Cardiac muscle cell (in vitro differentiated cells and primary cell): ENCODE measurements around the gene STK31. TPM values are rescaled to one million over a fixed set of nuclear protein-coding genes. Genes with fewer than 3 reads are reported as not detected.
"Not testable (repeated sequence)": the region's sequence is repeated elsewhere in the genome, so short reads cannot be mapped to it uniquely, and the experiment has no call there.

Source experiments
- DNase-seq, 2 donors: peaks; one replicate each; pipeline versions ENCODE4 v3.0.0 to v3.0.0-alpha.2; 2010 to 2017; ENCODE audit warnings: low read depth in 1 of 2, low spot score in 1 of 2
- H3K27ac ChIP-seq: fragments of 200-600 bp; sonication (generic); 2 replicates; pipeline ENCODE4 v1.5.1; 2016
- H3K27me3 ChIP-seq: fragments of 200-600 bp; sonication (generic); 2 replicates; pipeline ENCODE4 v1.6.0; 2016; ENCODE audit warnings: control low read depth
- H3K36me3 ChIP-seq: fragments of 200-600 bp; sonication (generic); 2 replicates; pipeline ENCODE4 v1.5.1; 2016; ENCODE audit warnings: control low read depth
- H3K4me1 ChIP-seq: fragments of 200-600 bp; sonication (generic); 2 replicates; pipeline ENCODE4 v1.8.1; 2017; ENCODE audit warnings: low read depth, mild to moderate bottlenecking, mixed run types
- H3K4me3 ChIP-seq: fragments of 200-600 bp; sonication (generic); 2 replicates; pipeline ENCODE4 v1.5.1; 2016; ENCODE audit warnings: mild to moderate bottlenecking
- H3K9me3 ChIP-seq: fragments of 200-600 bp; sonication (generic); 2 replicates; pipeline ENCODE4 v1.5.1; 2017; ENCODE audit warnings: low read depth, mild to moderate bottlenecking, control low read depth
- polyA plus RNA-seq: library from polyadenylated mRNA; unstranded; fragments of >200 nt; fragmentation: Nextera tagmentation; extraction: Ambion mirVana; gene quantifications from 2 replicates; pipeline ENCODE4 v1.2.1, GENCODE V29; 2016
- total RNA-seq: library from RNA; depleted of rRNA; stranded (reverse); fragments of >200 nt; gene quantifications from 2 replicates; pipeline ENCODE4 v1.2.3, GENCODE V29; 2016
- TF ChIP-seq, protein P1 (sequence below): IDR thresholded peaks from 2 replicates; pipeline ENCODE4 v1.5.1; 2012; ENCODE audit warnings: low read depth, mild to moderate bottlenecking, low read length

The STK31 gene
- total and polyA plus RNA-seq, 2 experiments from 2014 or later, result 0.06 TPM

DNA sequence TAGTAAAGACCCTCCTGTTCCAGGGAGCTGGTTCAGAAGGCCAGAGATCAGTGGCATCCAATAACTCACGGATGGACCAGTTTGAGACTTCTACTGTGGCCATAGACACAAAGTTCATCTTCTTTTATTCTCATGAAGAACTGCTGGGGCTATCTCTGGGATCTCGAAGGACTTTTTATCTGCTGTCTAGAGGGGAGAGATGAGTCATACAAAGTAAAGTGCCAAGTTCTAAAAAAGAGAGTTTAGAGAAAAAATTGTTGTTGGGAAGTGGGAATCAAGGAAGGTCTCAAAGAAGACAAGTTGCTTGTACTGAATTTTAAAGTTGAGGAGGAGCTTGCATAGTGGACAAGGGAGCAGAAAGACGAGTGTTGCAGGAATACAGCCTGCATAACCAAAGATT lies 38.0 kb upstream of the STK31 start:
- TF ChIP-seq, protein P1, sequence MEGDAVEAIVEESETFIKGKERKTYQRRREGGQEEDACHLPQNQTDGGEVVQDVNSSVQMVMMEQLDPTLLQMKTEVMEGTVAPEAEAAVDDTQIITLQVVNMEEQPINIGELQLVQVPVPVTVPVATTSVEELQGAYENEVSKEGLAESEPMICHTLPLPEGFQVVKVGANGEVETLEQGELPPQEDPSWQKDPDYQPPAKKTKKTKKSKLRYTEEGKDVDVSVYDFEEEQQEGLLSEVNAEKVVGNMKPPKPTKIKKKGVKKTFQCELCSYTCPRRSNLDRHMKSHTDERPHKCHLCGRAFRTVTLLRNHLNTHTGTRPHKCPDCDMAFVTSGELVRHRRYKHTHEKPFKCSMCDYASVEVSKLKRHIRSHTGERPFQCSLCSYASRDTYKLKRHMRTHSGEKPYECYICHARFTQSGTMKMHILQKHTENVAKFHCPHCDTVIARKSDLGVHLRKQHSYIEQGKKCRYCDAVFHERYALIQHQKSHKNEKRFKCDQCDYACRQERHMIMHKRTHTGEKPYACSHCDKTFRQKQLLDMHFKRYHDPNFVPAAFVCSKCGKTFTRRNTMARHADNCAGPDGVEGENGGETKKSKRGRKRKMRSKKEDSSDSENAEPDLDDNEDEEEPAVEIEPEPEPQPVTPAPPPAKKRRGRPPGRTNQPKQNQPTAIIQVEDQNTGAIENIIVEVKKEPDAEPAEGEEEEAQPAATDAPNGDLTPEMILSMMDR, result no peak
- no peak for DNase-seq
- Histone ChIP-seq H3K4me1 (no peaks in the 10 kb centered on the region), H3K27ac (no peak overlapping the region), H3K27me3 (no peaks in the 10 kb centered on the region), H3K36me3 (no peaks in the 10 kb centered on the region), H3K9me3 (no peaks in the 10 kb centered on the region), H3K4me3 (no peak overlapping the region)

DNA sequence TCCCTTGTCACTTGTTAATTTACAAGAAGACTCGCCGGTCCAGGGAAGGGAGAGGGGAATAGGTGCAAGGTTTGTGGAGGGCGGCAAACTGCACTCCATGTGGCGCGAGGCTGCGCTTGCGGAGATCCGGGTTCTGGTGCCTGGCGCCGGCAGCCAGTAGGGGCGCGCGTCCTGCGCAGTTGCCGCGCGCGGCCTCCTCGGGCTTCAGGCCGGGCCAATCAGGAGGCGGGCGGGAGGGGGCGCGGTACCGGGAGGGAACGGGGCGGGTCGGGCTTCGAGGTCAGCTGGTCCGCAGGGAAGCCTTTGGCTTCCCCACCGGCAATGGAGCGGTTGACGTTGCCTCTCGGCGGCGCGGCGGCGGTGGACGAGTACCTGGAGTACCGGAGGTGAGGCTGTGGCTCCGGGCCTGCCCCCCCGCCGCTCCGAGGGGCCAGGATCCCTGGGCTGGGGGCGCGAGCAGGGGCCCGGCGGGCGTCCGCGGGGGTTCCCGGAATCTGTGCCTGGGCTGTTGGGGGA lies 30.1 kb upstream of the STK31 start, which contains the start of gene FAM221A:
Gene FAM221A, plus strand, starts transcription at position 302 of the 516 bp plus-strand sequence. Its CDS starts 20 bp downstream, at position 322.
- peak within 1 kb of the TSS; percentile 39 for H3K4me3 ChIP-seq
- H3K9me3 ChIP-seq, result no peaks in the 10 kb centered on the region
- no peaks in the 10 kb centered on the region for H3K36me3 ChIP-seq
- H3K4me1 ChIP-seq, result no peaks in the 10 kb centered on the region
- H3K27me3 ChIP-seq, result no peaks in the 10 kb centered on the region
- DNase-seq, result peak; percentile 83 to 87
- no peak within 1 kb of the TSS for H3K27ac ChIP-seq
- TF ChIP-seq, protein P1, result peak; percentile 79

DNA sequence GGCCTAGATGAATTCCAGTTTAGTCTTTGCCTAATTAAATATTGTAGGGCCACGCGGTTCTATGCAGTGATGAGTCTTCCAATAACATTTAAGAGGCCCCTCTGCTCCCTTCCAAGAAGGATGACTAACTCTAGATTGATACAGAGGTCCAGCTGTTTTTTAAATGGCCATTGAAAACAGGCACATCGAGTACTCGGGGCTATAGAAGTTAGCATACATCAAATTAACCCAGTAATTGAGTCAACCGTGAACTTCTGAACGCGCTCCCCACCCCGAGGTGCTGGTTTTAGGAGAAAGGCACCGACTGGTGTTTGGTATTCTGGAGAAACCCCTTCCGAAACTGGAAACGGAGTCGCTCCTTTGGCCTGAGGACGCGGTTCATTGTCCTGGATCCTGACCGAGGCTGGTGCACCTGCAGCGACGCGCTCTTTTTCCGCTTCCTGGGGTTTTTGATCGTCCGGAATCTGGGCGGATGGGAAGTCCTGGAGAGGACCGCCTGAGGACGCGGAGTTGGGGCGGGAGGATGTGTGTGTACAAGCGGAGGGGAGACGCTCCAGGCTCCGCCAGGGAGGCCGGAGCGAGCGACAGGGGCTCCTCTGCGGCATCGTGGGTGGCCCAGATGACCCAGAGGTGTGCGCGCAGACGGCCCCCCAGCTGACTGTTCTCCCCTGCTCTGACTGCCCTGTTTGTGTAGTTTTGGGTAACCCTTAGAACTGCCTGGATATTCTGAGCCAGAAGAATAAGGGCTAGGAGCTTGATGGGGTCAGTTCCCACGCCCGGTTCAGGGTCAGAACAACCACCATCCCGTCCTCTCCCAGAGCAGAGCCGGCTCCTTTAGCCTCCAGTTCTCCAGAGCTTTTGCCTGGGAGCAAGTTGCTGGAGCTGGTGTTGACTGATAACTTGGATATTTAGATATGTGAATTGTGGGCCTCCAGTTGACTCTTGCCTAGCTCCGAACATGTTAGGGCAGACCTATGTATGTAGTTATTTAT lies 29.3 kb upstream of the STK31 start:
- Histone ChIP-seq H3K27ac (no peak overlapping the region), H3K4me3 (peak overlapping the region; percentile 39), H3K36me3 (no peaks in the 10 kb centered on the region), H3K27me3 (no peaks in the 10 kb centered on the region), H3K4me1 (no peaks in the 10 kb centered on the region), H3K9me3 (no peaks in the 10 kb centered on the region)
- peak; percentile 48 to 68 for DNase-seq
- TF ChIP-seq, protein P1, result no peak

DNA sequence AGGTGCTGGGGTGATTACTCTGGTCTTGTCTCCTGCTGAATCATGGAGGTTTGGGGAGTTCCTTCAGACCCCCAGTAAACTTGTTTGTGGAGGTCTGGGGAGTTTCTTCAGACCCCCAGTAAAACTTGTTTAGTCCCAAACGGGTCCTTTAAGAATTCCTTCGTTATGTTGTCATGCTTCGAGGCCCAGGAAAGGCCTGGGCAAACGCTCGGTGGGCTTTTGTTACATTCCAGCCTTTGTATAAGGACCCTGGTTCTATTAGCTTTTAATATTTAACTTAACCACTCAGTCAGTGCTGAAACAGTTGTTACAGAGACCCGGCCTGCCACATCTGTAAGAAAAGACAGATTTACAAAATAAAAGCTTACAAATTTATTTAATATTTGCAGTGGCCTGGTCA lies 26.0 kb upstream of the STK31 start:
- H3K9me3 ChIP-seq, H3K27ac ChIP-seq, DNase-seq, H3K4me3 ChIP-seq, H3K4me1 ChIP-seq, H3K27me3 ChIP-seq, H3K36me3 ChIP-seq: not testable (repeated sequence)

DNA sequence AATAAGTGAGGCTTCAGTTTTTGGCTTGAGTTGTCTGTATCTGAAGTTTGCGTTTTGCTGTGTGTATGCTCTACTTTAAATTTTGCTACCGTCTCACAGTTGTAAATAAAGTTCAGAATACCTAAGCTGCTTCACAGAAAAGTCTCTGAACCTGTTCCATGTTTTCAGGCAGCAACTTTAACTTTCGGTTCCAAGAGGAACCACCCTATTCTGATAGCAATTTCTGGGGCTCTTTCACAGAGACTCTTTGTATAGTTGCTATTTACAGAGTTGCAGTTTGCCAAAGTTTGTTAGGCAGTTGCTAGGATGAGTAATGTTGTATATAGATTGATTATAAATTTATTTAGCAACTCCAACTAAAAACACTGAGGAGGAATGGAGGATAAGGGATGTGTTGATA lies 24.3 kb upstream of the STK31 start:
- no peak overlapping the region for H3K27ac ChIP-seq
- peak in 1 of 2 donors; percentile 25 for DNase-seq
- H3K9me3 ChIP-seq, result no peaks in the 10 kb centered on the region
- no peaks in the 10 kb centered on the region for H3K36me3 ChIP-seq
- H3K27me3 ChIP-seq, result no peaks in the 10 kb centered on the region
- TF ChIP-seq, protein P1, result no peak
- no peaks in the 10 kb centered on the region for H3K4me1 ChIP-seq
- no peak overlapping the region for H3K4me3 ChIP-seq

DNA sequence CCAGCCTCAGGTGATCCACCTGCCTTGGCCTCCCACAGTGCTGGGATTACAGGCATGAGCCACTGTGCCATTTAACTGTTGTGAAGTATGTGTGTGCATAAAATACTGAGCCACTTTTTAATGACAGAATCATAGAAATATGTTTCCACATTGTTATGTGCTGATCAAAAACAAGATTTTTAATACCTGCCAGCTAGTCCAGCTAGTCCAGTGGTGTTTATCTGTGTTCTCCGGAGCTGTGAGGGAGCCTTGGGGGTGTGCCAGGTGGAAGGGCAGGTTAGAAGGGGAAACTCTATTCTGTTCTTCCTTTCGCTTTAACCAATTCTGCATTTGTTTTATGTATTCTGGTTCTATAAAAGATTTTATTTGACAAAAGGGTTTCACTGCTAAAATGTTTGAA lies 23.0 kb upstream of the STK31 start:
- Histone ChIP-seq H3K27me3 (no peaks in the 10 kb centered on the region), H3K9me3 (no peaks in the 10 kb centered on the region), H3K27ac (no peak overlapping the region), H3K4me3 (no peak overlapping the region), H3K36me3 (no peaks in the 10 kb centered on the region), H3K4me1 (no peaks in the 10 kb centered on the region)
- TF ChIP-seq, protein P1, result no peak
- no peak for DNase-seq
